Nephron (organoid): ENCODE data around the gene MTF2.
A peak's percentile ranks its signal among the peaks of the same experiment; 100 is the strongest.

Experiments used
- H3K27ac Mint-ChIP-seq, 3 experiments: 2 replicates each; pipeline ENCODE4 v1.8.0; 2020; ENCODE audit warnings: mixed read lengths in 3 of 3, mild to moderate bottlenecking in 2 of 3, moderate library complexity in 1 of 3
- H3K27me3 Mint-ChIP-seq: 2 replicates; pipeline ENCODE4 v1.8.0; 2021; ENCODE audit warnings: low read depth, mild to moderate bottlenecking, moderate library complexity, mixed read lengths
- H3K36me3 Mint-ChIP-seq: 2 replicates; pipeline ENCODE4 v1.8.0; 2020; ENCODE audit warnings: low read depth, mixed read lengths
- H3K4me1 Mint-ChIP-seq: 2 replicates; pipeline ENCODE4 v1.8.0; 2020; ENCODE audit warnings: mixed read lengths
- H3K4me3 Mint-ChIP-seq, 3 experiments: 2 replicates each; pipeline ENCODE4 v1.8.0; 2020; ENCODE audit warnings: mild to moderate bottlenecking in 3 of 3, mixed read lengths in 3 of 3, moderate library complexity in 2 of 3
- H3K9me3 Mint-ChIP-seq: 2 replicates; pipeline ENCODE4 v1.8.0; 2020; ENCODE audit warnings: mixed read lengths
- TF ChIP-seq, protein P1 (sequence below), 3 experiments: fragments of 200-600 bp; sonication (generic); IDR thresholded peaks; one replicate each; pipeline ENCODE4 v1.5.0; 2021; ENCODE audit warnings: antibody characterized with exemption in 3 of 3; ENCODE audit not compliant: unreplicated experiment in 3 of 3

The MTF2 gene

GRCh38 chr1:93108335-93108734 lies 29.3 kb downstream of the MTF2 start:
- H3K27ac Mint-ChIP-seq: no peak overlapping the region

DNA sequence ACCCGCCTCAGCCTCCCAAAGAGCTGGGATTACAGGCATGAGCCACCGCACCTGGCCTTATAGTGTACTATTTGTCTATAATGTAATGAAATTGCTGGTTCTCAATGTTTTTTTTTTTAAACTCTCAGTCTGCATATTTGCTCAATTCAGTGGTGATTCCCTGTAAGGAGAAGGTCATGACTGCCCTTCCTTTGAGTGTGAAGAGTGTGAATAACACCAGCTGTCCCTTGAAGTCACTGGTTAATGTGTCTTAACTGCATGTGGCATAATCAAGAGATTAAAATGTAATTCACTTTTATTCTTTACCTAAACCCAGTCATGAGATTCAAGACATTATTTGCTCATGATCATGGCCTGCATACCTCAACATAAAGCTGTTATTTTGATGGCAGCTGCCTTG lies 30.5 kb downstream of the MTF2 start:
- Mint-ChIP-seq H3K27ac (no peak overlapping the region), H3K4me3 (no peak overlapping the region), H3K36me3 (peaks cover 68% of the 10 kb centered on the region), H3K27me3 (peaks cover 3% of the 10 kb centered on the region), H3K4me1 (no peaks in the 10 kb centered on the region), H3K9me3 (peaks cover 25% of the 10 kb centered on the region)
- TF ChIP-seq, protein P1, sequence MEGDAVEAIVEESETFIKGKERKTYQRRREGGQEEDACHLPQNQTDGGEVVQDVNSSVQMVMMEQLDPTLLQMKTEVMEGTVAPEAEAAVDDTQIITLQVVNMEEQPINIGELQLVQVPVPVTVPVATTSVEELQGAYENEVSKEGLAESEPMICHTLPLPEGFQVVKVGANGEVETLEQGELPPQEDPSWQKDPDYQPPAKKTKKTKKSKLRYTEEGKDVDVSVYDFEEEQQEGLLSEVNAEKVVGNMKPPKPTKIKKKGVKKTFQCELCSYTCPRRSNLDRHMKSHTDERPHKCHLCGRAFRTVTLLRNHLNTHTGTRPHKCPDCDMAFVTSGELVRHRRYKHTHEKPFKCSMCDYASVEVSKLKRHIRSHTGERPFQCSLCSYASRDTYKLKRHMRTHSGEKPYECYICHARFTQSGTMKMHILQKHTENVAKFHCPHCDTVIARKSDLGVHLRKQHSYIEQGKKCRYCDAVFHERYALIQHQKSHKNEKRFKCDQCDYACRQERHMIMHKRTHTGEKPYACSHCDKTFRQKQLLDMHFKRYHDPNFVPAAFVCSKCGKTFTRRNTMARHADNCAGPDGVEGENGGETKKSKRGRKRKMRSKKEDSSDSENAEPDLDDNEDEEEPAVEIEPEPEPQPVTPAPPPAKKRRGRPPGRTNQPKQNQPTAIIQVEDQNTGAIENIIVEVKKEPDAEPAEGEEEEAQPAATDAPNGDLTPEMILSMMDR (IDR thresholded peaks at IDR 0.05; ENCODE audit: unreplicated experiment in 3 of 3): no peak

More at GRCh38 chr1:93108335-93108734, 29.3 kb downstream of the MTF2 start:
- no peak overlapping the region for H3K4me3 Mint-ChIP-seq
- TF ChIP-seq, protein P1 (IDR thresholded peaks at IDR 0.05; ENCODE audit: unreplicated experiment in 3 of 3): no peak
- no peaks in the 10 kb centered on the region for H3K4me1 Mint-ChIP-seq
- peaks cover 25% of the 10 kb centered on the region for H3K9me3 Mint-ChIP-seq
- H3K36me3 Mint-ChIP-seq: peaks cover 73% of the 10 kb centered on the region
- peaks cover 3% of the 10 kb centered on the region for H3K27me3 Mint-ChIP-seq

DNA sequence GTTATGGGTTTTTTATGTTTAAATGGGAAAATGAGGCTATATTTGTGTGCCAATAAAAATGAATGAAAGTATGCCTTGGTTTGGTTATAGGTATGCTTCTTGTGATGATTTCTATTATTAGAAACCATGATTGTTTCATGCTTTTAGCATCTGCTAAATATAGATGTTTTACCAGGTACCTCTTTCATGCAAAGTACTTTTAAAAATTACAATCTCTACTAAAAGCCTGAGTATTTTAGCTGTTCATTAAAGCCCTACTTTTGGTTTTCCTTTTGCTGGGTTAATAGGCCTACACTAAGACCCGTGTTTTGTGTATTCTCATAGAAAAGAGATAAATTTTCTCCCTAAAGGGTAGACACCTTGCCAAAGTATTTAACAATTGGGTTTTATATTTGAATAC lies 32.0 kb downstream of the MTF2 start:
- Mint-ChIP-seq H3K4me1 (no peaks in the 10 kb centered on the region), H3K27me3 (no peaks in the 10 kb centered on the region), H3K9me3 (peaks cover 20% of the 10 kb centered on the region), H3K4me3 (no peak overlapping the region), H3K36me3 (peaks cover 61% of the 10 kb centered on the region), H3K27ac (no peak overlapping the region)
- TF ChIP-seq, protein P1 (IDR thresholded peaks at IDR 0.05; ENCODE audit: unreplicated experiment in 3 of 3): no peak

DNA sequence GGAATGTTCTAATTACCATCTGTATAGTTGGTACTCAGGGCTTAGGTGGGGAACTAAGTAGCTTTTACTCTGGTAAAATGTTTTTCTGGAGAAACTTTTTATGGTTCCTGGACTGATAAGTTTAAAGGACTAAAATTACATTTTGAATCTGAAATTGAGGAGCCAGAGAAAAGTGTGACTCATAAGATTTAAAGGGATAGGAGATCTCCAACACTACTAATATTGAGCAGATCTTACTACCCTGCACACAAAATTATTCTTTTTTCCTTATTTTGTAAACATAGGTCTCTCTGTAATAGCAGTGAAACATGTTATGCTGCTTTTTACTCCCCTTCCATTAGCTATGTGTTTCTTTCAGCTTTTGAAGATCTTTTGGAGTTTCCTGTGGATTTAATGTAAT lies 32.5 kb downstream of the MTF2 start:
- H3K4me1 Mint-ChIP-seq: no peaks in the 10 kb centered on the region
- peaks cover 61% of the 10 kb centered on the region for H3K36me3 Mint-ChIP-seq
- H3K27ac Mint-ChIP-seq: peak overlapping the region in 1 of 3 experiments; percentile 40
- H3K9me3 Mint-ChIP-seq: peaks cover 19% of the 10 kb centered on the region
- H3K4me3 Mint-ChIP-seq: no peak overlapping the region
- no peaks in the 10 kb centered on the region for H3K27me3 Mint-ChIP-seq
- TF ChIP-seq, protein P1 (IDR thresholded peaks at IDR 0.05; ENCODE audit: unreplicated experiment in 3 of 3): no peak

DNA sequence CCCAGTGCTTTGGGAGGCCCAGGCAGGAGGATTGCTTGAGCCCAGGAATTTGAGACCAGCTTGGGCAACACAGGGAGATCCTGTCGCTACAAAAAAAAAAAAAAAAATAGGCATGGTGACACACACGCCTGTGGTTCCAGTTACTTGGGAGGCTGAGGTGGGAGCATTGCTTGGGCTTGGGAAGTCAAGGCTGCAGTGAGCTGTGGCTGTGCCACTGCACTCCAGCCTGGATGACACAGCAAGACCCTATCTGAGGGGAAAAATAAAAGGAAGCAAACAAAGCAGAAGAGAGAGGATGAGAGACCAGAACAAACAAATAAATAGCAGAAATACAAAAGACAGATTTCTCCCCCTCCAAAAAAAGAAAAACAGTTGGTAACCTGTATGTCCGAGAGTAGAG lies 34.0 kb downstream of the MTF2 start:
- TF ChIP-seq, protein P1 (IDR thresholded peaks at IDR 0.05; ENCODE audit: unreplicated experiment in 3 of 3): no peak
- H3K27ac Mint-ChIP-seq: no peak overlapping the region
- no peaks in the 10 kb centered on the region for H3K27me3 Mint-ChIP-seq
- H3K9me3 Mint-ChIP-seq: peaks cover 7% of the 10 kb centered on the region
- H3K4me1 Mint-ChIP-seq: no peaks in the 10 kb centered on the region
- no peak overlapping the region for H3K4me3 Mint-ChIP-seq
- H3K36me3 Mint-ChIP-seq: peaks cover 61% of the 10 kb centered on the region

DNA sequence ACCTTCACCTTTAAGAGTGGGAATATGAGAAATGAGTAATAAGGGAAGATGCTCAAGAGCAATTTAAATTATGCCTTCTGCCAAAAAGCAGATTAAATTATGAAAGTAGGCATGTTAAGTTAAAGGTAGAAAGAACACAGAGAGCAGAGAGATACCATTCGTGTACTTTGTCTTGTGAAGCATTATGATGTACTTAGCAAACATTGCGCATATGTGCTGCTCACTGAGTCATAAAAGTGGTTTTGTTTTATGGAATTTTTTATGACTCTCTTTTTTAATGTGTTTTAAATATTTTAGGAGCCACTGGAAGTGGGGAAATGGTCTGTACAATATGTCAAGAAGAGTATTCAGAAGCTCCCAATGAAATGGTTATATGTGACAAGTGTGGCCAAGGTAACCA lies 35.3 kb downstream of the MTF2 start:
- Mint-ChIP-seq H3K27ac (no peak overlapping the region), H3K4me3 (no peak overlapping the region), H3K27me3 (no peaks in the 10 kb centered on the region), H3K9me3 (no peaks in the 10 kb centered on the region), H3K4me1 (no peaks in the 10 kb centered on the region), H3K36me3 (peaks cover 62% of the 10 kb centered on the region)
- TF ChIP-seq, protein P1 (IDR thresholded peaks at IDR 0.05; ENCODE audit: unreplicated experiment in 3 of 3): no peak
